Measurements from ENCODE around the gene GFRA1.

Gene GFRA1

DNA sequence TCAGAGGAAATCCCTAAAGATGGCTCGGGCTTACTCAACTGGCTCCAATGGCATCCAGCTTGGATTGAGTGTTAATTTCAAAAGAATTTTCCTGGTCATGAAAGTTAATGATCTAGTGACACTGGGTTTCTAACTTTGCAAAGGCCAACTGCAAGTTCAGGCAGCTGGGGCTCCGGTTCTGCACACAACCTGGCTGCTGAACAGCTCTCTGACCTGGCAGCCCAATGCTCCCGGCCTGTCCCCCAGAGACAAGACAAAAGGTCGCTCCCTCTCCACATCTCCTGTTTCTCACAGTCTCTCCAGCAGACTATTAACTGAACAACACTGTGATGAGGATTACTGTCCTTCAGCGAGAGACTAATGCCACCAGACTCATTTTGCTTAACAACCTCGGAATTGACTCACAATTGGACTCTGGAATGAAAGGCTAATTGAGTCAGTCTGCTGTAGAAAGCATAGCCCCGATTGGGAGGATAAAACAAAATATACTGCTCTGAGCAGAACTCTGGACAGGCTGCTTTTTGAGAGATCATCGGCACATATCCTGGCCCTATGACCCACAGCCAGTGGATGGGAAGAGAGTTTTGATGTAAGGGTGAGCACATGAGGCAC is 174.5 kb downstream of the GFRA1 start:
- Mint-ChIP-seq H3K4me1 (no peaks in the 10 kb centered on the region), H3K36me3 (no peaks in the 10 kb centered on the region), H3K27me3 (no peaks in the 10 kb centered on the region), H3K9me3 (peaks cover 8% of the 10 kb centered on the region), H3K4me3 (no peak overlapping the region), H3K27ac (no peak overlapping the region)
- CTCF ChIA-PET = no interaction called here
- DNase-seq = no peak

DNA sequence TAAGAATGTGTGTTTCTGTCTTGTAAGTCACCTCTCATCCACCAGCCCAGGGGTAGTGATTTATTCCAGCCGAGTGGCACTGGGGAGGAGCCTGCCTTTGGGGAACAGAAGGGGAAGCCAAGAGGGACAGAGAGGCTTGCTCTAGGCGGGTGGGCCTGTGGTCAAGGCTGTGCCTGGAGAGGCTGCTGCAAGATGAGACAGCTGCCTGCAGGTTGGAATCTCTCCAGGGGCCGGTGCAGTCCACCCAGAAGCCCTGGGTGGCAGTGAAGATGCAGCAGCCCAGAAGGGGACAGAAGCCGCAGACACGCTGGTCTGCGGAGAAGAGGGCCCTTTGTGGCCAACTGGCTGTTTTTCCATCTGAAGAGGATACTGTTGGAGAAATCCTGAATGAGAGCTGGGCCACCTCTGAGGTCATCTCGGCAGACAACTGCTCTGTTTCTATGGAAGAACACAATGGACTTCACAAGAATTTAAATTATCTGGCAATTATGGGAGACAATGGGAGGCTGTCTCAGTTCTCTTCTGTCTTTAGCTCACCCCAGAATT is 175.7 kb downstream of the GFRA1 start:
- Mint-ChIP-seq H3K36me3 (no peaks in the 10 kb centered on the region), H3K27ac (no peak overlapping the region), H3K4me1 (no peaks in the 10 kb centered on the region), H3K9me3 (peaks cover 7% of the 10 kb centered on the region), H3K27me3 (no peaks in the 10 kb centered on the region), H3K4me3 (no peak overlapping the region)
- CTCF ChIA-PET = no interaction called here
- no peak for DNase-seq

DNA sequence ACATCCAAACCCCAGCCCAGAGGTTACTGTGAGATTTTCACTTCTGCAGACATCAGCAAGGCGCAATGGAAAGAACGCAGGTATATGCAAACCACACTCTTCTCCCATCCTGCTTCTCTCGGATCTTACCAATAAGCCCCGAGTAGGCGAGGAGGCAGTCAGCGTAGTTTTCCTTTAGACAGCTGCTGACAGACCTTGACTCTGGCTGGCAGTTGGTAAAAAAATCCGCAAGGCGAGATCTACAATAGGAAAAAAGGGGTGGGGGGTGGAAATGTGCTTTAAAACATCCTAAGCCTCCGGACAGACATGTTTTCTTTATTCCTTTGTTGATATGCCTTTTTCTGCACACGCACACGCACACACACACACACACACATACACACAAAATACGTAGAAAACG is 176.5 kb downstream of the GFRA1 start:
- H3K9me3 Mint-ChIP-seq = peaks cover 2% of the 10 kb centered on the region
- DNase-seq = no peak
- H3K36me3 Mint-ChIP-seq = no peaks in the 10 kb centered on the region
- H3K4me3 Mint-ChIP-seq = no peak overlapping the region
- no peak overlapping the region for H3K27ac Mint-ChIP-seq
- H3K27me3 Mint-ChIP-seq = no peaks in the 10 kb centered on the region
- no peaks in the 10 kb centered on the region for H3K4me1 Mint-ChIP-seq
- CTCF ChIA-PET = no interaction called here

DNA sequence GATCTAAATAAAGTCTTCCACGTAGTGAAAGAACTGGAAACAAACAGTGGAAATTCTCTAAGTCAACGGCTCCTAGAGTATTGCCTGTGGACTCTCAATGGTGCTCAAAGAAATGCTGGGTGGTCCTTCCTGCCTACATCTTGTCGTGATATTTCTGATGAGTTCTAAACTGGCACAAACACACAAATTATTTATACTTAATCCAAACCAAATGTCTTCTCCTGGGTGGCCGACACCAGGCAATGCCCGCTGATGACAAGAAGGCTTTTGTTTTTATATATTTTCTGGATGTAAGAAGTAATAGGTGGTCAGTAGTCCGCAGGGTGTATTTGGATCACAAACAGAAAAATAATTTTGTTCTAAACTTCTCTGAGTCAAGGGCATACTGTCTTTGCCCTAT is 178.7 kb downstream of the GFRA1 start:
- Mint-ChIP-seq H3K27ac (no peak overlapping the region), H3K4me1 (no peaks in the 10 kb centered on the region), H3K36me3 (no peaks in the 10 kb centered on the region), H3K27me3 (no peaks in the 10 kb centered on the region), H3K4me3 (no peak overlapping the region), H3K9me3 (no peaks in the 10 kb centered on the region)
- CTCF ChIA-PET = no interaction called here
- no peak for DNase-seq

DNA sequence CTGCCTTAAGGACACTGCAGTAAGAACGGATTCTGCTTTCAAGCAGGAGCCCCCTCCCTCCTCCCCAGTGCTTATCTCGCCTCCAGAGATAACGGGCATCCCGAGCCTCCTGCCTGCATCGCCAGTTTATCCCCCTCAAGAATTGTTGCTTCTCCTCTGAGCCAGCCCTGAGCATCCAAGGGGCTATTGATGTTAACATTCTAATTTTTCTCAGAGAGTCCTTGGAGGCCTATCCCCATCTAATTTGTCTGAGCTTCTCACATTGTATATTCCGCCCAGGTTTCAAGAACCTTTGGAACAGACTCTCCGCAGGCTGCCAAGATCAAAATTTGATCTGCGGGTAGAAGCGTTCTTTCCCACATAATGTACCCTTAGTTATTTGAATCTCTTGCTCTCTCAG is 180.0 kb downstream of the GFRA1 start:
- DNase-seq = no peak
- H3K9me3 Mint-ChIP-seq = no peaks in the 10 kb centered on the region
- H3K4me3 Mint-ChIP-seq = no peak overlapping the region
- H3K27me3 Mint-ChIP-seq = no peaks in the 10 kb centered on the region
- H3K4me1 Mint-ChIP-seq = no peaks in the 10 kb centered on the region
- H3K36me3 Mint-ChIP-seq = no peaks in the 10 kb centered on the region
- CTCF ChIA-PET = interaction anchor here (0.6 kb wide), 1 partner anchor 9 kb away, joined by 3 read pairs; no protein-coding TSS in a partner anchor
- no peak overlapping the region for H3K27ac Mint-ChIP-seq

DNA sequence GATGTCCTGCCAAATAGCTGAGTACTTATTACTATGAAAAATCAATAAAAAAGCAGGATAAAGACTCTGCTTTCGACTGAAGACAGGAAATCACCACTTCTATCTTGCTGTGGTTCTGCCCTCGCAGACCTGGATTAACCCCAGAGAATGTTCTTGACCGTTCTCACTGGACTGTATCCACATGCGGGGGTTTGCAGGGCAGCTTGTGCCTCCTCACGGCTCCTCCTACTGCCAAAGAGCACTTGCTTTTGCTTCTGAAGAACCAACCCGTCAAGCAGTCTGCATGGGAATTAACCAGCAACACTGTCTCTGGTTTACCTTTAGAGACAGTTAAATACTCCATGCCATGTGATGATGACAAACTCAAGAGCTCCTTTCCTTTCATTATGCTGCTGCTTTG is 184.0 kb downstream of the GFRA1 start:
- H3K9me3 Mint-ChIP-seq = peaks cover 2% of the 10 kb centered on the region
- CTCF ChIA-PET = no interaction called here
- H3K36me3 Mint-ChIP-seq = no peaks in the 10 kb centered on the region
- H3K27me3 Mint-ChIP-seq = no peaks in the 10 kb centered on the region
- H3K27ac Mint-ChIP-seq = no peak overlapping the region
- H3K4me1 Mint-ChIP-seq = no peaks in the 10 kb centered on the region
- no peak overlapping the region for H3K4me3 Mint-ChIP-seq
- no peak for DNase-seq

DNA sequence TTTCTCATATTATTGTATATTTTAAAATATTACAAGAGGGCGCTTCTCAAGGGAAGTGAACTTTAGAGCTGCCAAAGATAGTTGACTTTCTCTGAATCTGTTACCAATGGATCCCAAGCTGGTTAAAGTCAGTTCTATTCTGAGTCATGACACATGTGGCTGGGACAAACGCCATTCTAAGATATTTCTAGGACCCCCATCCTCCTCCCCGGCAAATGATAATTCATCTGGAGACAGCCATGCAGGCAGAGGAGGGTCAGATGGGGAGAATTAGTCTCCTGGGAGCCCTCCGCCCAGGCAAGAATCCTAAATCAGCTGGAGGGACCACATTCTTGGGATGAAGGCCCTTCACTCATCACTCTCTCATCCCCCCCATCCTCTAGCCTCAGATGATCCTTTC is 187.7 kb downstream of the GFRA1 start:
- H3K27ac Mint-ChIP-seq = no peak overlapping the region
- peaks cover 2% of the 10 kb centered on the region for H3K9me3 Mint-ChIP-seq
- no peaks in the 10 kb centered on the region for H3K36me3 Mint-ChIP-seq
- CTCF ChIA-PET = no interaction called here
- DNase-seq = no peak
- H3K4me3 Mint-ChIP-seq = no peak overlapping the region
- no peaks in the 10 kb centered on the region for H3K27me3 Mint-ChIP-seq
- no peaks in the 10 kb centered on the region for H3K4me1 Mint-ChIP-seq

DNA sequence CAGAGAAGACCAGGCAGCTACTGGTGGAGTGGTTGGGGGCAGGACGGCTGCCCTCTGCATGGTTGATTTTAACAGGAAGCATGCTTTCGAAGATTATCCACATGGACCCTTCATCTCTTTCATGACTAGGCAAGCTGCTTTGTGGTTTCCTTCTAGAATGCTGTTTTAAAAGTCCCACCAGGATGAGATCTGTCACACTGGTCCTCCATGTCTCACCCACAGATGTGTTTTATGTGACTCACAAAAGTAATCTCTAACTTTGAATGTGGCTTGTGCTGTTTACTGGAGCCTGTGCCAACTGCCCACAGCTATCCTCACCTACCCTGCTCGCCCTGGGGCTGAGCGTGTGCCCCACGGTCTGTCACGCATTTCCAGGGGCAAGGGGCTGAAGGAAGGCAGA is 188.8 kb downstream of the GFRA1 start:
- CTCF ChIA-PET = interaction anchor here (0.7 kb wide), 1 partner anchor 9 kb away, joined by 3 read pairs; no protein-coding TSS in a partner anchor
- H3K27ac Mint-ChIP-seq = no peak overlapping the region
- peaks cover 2% of the 10 kb centered on the region for H3K9me3 Mint-ChIP-seq
- no peak for DNase-seq
- no peaks in the 10 kb centered on the region for H3K4me1 Mint-ChIP-seq
- no peaks in the 10 kb centered on the region for H3K36me3 Mint-ChIP-seq
- no peak overlapping the region for H3K4me3 Mint-ChIP-seq
- no peaks in the 10 kb centered on the region for H3K27me3 Mint-ChIP-seq

DNA sequence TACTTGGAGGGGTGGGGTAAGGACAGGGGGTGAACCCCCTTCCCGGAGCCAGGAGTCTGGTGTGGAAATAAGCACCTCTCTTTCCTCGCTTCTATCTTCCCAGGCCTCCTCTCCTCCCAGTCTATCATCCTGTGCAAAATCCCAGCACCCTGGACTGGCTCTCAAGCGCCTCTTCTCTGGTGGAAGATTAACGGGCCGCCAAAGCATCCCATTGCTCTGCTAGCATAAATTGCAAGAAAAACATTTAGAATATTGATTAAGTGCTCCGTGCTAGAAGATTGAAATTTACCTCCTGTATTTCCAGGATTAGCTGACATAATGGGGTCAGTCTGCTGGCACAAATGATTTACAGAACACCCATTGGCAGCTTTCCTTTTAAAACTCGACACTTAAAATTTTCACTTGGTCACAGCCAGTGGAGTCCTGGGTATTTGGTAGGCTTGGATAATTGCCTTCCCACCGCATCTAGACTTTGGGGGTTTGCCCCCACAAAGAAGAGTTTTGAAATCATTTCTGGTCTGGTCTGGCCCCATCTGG is 189.7 kb downstream of the GFRA1 start:
- CTCF ChIA-PET = no interaction called here
- H3K4me3 Mint-ChIP-seq = no peak overlapping the region
- no peaks in the 10 kb centered on the region for H3K4me1 Mint-ChIP-seq
- H3K27me3 Mint-ChIP-seq = no peaks in the 10 kb centered on the region
- no peaks in the 10 kb centered on the region for H3K36me3 Mint-ChIP-seq
- H3K27ac Mint-ChIP-seq = no peak overlapping the region
- peaks cover 2% of the 10 kb centered on the region for H3K9me3 Mint-ChIP-seq
- DNase-seq = no peak

DNA sequence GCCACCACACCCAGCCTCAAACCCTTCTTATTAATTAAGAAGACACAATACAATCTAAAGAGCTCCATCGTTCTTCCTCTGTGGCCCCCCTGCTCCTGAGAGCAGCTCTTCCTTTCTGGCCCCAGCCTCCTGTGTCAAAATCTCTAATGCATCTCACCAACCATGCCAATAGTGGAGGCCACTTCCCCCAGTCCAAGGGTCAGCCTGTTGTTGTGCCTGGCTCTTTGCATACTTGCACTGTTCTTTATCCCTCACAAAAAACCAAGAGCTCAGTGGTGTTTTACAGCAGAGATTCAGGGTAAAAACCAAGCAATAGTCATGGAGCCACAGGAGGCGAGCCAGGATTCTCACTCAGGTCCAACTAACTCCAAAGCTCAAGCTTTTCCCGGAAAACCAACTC is 190.2 kb downstream of the GFRA1 start:
- no peak overlapping the region for H3K27ac Mint-ChIP-seq

DNA sequence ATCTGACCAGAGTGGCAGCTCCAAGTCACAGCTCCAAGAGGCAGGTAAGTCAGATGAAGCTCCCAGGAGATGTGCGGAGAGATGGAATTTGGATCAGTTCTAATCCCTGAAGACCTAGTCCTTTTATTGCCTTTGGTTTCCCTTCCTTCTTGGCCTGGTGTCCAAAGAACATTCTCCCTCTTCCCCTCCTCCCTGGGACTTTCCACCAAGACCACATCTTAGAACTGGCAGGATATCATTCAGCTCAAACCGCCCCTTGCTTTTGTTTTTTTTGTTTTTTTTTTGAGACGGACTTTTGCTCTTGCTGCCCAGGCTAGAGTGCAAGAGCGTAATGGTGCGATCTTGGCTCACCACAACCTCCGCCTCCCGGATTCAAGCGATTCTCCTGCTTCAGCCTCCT is 190.8 kb downstream of the GFRA1 start:
- Mint-ChIP-seq H3K4me1 (no peaks in the 10 kb centered on the region), H3K27me3 (no peaks in the 10 kb centered on the region)
- CTCF ChIA-PET = no interaction called here

More for the DNA sequence above, 190.2 kb downstream of the GFRA1 start:
- Mint-ChIP-seq H3K36me3 (no peaks in the 10 kb centered on the region), H3K9me3 (no peaks in the 10 kb centered on the region), H3K4me3 (no peak overlapping the region), H3K4me1 (no peaks in the 10 kb centered on the region), H3K27me3 (no peaks in the 10 kb centered on the region)
- CTCF ChIA-PET = no interaction called here
- DNase-seq = no peak

DNA sequence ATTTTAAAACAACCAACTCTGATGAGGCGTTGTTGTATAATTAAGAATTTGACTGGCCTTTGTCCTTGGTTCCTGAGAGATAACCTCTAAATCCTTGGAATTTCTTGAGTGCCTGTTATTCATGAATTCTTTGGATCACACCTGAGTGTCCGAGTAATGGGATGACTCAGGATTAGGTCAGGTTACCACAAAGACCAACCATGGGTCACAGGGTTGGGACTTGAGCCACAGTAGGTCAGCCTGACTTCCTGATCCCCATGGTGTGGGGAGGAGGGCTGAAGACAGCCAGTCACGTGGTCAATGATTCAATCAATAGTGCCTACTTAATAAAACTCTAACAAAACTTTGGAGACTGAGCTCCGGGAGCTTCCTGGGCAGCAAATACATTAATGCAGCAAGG is 192.5 kb downstream of the GFRA1 start:
- Mint-ChIP-seq H3K27me3 (no peaks in the 10 kb centered on the region), H3K9me3 (no peaks in the 10 kb centered on the region), H3K36me3 (no peaks in the 10 kb centered on the region), H3K4me1 (no peaks in the 10 kb centered on the region), H3K27ac (no peak overlapping the region), H3K4me3 (no peak overlapping the region)
- CTCF ChIA-PET = no interaction called here
- no peak for DNase-seq

More for the DNA sequence above, 190.8 kb downstream of the GFRA1 start:
- Mint-ChIP-seq H3K36me3 (no peaks in the 10 kb centered on the region), H3K27ac (no peak overlapping the region), H3K4me3 (no peak overlapping the region), H3K9me3 (no peaks in the 10 kb centered on the region)
- DNase-seq = no peak

DNA sequence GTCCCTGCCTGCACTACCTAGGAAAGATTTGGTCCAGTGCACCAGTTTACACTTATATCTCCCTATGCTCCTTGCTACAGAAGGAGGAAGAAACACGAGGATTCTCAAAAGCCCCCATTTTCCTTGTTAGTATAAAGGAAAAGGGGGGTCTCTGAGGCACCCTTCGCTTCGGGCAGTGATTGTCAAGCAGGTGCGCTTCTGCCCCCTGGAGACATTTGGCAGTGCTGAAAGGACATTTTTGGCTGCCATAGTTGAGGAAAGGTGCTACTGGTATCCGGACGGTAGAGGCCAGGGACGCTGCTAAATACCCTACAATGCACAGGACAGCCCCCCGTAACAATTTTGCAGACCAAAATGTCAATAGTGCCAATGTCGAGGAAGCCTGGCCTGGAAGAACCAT is 193.7 kb downstream of the GFRA1 start:
- Mint-ChIP-seq H3K27me3 (no peaks in the 10 kb centered on the region), H3K36me3 (no peaks in the 10 kb centered on the region), H3K4me1 (no peaks in the 10 kb centered on the region), H3K9me3 (no peaks in the 10 kb centered on the region), H3K4me3 (no peak overlapping the region), H3K27ac (no peak overlapping the region)
- no peak for DNase-seq
- CTCF ChIA-PET = no interaction called here

DNA sequence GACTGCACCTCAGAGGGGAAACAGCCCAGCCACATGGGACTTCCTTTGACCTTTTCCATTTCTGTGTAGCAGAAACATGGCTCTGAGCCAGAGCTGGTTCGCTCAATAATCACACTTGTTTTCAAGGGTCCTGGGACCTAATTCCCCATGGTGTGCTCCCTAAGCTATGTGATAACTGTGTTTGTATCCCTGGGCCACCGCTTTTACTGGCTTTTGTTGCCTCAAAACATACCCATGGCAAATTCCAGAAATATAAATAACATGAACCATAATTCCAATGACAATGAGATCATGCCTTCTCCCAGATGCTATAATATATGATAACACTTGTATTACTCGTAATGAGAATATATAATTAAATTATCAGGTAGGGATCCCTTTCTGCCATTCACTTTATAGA is 196.4 kb downstream of the GFRA1 start:
- no peak for DNase-seq
- no peaks in the 10 kb centered on the region for H3K4me1 Mint-ChIP-seq
- H3K27ac Mint-ChIP-seq = no peak overlapping the region
- H3K27me3 Mint-ChIP-seq = no peaks in the 10 kb centered on the region
- H3K36me3 Mint-ChIP-seq = no peaks in the 10 kb centered on the region
- H3K4me3 Mint-ChIP-seq = no peak overlapping the region
- no peaks in the 10 kb centered on the region for H3K9me3 Mint-ChIP-seq
- CTCF ChIA-PET = no interaction called here

DNA sequence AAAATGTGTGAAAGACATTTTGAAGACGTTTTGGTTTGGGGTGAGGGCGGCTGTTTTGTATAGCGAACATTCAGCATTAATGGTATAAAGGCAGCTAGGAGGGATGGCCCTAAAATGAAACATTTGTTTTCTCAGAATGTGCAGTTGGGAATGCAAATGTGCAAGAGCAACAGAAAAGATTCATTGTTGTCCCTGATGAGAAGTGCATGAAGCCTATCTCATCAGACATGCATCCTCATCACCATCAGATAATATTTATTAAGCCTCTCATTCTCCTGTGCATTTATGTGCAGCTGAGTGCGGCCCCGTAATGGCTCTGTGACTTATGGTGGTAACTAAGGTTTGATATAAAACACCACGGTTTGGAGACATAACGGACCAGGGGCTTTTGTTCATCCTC is 199.5 kb downstream of the GFRA1 start:
- Mint-ChIP-seq H3K36me3 (no peaks in the 10 kb centered on the region), H3K4me1 (no peaks in the 10 kb centered on the region), H3K4me3 (no peak overlapping the region), H3K27me3 (no peaks in the 10 kb centered on the region), H3K9me3 (no peaks in the 10 kb centered on the region), H3K27ac (no peak overlapping the region)
- DNase-seq = no peak
- CTCF ChIA-PET = no interaction called here
